ENCODE data around the gene MEIOB. TPM values are rescaled to one million over a fixed set of nuclear protein-coding genes. Genes with fewer than 3 reads are reported as not detected.
A peak's percentile ranks its signal among the peaks of the same experiment; 100 is the strongest.

MEIOB gene
- total RNA-seq, 1 donor from 2014 or later = 2.4 TPM

DNA sequence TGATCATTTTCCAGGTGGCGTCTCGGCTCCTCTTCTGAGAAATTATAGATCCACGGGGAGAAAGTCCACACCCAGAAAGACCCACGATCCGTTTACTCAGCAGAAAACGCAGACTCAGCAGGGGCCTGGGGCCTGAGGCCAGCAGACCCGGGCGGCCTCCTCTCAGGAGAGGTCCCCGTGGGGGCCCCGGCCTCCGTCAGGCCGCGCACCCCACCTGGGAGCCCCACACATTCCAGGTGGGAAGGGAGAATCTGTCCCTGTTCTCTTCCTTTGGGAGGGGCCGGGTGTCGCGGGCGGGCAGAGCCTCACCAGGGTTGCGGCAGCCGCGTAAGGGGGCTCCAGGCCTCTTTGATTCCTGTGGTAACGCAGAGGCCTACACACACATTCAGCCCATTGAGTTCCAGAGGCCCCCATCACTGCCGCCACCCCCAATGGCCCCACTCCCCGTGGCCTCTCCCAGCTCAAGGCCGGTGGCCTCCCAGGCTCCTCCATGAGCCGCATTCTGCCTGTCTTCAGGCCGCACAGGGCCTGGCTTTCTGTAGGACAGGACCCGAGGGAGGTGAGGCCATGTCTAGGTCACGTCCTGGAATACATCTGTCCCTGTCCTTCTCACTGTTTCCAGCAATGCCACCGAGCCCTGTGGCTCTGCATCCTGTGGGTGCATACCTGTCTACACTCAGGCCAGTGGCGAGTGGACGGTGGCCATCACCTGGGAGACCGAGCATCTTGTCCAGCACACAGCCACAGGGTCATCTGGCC is 76.9 kb downstream of the MEIOB start:
- DNase-seq = peak; percentile 16
- H3K36me3 Mint-ChIP-seq (ENCODE audit: unreplicated experiment) = peaks cover 11% of the 10 kb centered on the region

DNA sequence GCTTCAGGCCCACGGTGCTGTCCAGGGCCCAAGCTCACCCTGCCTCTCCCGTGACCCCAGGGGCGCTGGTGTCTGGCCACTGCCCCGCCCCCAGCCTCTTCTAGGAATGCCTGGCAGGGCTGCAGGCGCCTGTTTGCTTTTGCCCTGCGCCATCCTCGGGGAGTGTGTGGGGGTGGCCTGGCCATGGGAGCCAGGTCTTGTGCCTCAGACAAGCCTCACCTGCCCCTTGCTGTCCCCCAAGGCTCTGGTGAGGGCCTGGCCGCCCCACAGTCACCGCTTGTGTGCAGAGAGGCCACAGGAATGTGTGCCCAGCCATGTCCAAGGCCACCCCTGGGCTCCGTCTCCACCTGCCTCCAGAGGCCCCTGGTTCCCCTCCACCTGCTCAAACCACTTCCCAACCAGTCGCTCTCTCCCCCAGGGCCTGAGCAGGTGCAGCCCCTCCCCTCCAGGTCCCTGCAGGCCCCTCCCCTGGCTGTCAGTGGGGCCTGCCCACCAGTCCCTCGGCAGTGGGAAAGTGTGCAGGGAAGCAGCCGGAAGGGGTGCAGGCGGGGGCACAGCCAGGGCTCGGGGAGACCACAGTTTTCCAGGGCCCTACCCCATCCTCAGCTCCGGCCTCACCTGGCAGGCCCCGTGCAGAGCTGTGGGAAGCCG is 77.6 kb downstream of the MEIOB start:
- DNase-seq = no peak
- no peak overlapping the region for H3K27ac Mint-ChIP-seq (ENCODE audit: unreplicated experiment)

More for the DNA sequence above, 76.9 kb downstream of the MEIOB start:
- H3K9me3 Mint-ChIP-seq (ENCODE audit: unreplicated experiment) = peaks cover 9% of the 10 kb centered on the region
- H3K4me1 Mint-ChIP-seq (ENCODE audit: low read depth, unreplicated experiment) = no peaks in the 10 kb centered on the region
- H3K27ac Mint-ChIP-seq (ENCODE audit: unreplicated experiment) = no peak overlapping the region
- H3K27me3 Mint-ChIP-seq (ENCODE audit: unreplicated experiment) = no peaks in the 10 kb centered on the region
- H3K4me3 Mint-ChIP-seq (ENCODE audit: unreplicated experiment) = no peak overlapping the region
- TF ChIP-seq, protein P1, sequence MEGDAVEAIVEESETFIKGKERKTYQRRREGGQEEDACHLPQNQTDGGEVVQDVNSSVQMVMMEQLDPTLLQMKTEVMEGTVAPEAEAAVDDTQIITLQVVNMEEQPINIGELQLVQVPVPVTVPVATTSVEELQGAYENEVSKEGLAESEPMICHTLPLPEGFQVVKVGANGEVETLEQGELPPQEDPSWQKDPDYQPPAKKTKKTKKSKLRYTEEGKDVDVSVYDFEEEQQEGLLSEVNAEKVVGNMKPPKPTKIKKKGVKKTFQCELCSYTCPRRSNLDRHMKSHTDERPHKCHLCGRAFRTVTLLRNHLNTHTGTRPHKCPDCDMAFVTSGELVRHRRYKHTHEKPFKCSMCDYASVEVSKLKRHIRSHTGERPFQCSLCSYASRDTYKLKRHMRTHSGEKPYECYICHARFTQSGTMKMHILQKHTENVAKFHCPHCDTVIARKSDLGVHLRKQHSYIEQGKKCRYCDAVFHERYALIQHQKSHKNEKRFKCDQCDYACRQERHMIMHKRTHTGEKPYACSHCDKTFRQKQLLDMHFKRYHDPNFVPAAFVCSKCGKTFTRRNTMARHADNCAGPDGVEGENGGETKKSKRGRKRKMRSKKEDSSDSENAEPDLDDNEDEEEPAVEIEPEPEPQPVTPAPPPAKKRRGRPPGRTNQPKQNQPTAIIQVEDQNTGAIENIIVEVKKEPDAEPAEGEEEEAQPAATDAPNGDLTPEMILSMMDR (IDR thresholded peaks at IDR 0.05; ENCODE audit: partially characterized antibody, unreplicated experiment) = no peak

DNA sequence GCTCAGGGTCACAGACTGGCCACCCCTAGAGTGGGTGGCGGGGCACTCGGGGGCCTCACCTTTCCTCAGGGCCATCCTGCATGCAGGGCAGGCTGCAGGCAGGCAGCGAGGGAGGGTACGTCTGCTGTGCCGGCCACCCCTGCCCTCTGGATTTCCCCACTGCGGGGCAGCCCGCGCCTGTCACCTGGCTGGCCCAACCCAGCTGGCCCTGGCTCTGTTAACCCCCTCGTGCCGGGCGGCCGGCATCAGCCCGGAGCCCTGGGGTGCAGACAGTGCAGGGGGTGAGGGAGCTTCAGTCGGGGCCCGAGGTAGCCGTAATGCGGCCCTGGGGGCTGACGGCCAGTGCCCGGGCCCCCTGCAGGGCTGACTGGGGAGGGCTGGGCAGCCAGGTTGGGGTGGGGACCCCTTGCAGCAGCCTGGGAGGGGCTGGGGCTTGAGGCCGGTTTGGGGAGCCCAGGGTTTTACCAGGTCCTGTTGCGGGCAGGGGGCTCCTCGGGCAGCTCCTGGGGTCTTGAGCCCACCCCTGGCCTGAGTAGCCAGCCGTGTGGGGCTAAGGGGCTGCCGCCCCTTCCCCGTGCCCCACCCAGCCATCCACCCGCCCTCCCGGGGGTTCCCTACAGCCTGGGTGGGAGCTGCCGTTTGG is 78.3 kb downstream of the MEIOB start, which contains the start of gene IGFALS:
Gene IGFALS, minus strand, starts transcription at position 128 of the 643 bp plus-strand sequence. Its CDS starts 53 bp downstream, at position 75.
- Mint-ChIP-seq H3K4me1 (ENCODE audit: low read depth, unreplicated experiment) (no peaks in the 10 kb centered on the region), H3K36me3 (ENCODE audit: unreplicated experiment) (no peaks in the 10 kb centered on the region), H3K27me3 (ENCODE audit: unreplicated experiment) (no peaks in the 10 kb centered on the region), H3K27ac (ENCODE audit: unreplicated experiment) (no peak within 1 kb of the TSS), H3K4me3 (ENCODE audit: unreplicated experiment) (no peak within 1 kb of the TSS), H3K9me3 (ENCODE audit: unreplicated experiment) (peaks cover 5% of the 10 kb centered on the region)
- no peak for DNase-seq
- TF ChIP-seq, protein P1 (IDR thresholded peaks at IDR 0.05; ENCODE audit: partially characterized antibody, unreplicated experiment) = no peak

More for the DNA sequence above, 77.6 kb downstream of the MEIOB start:
- no peak overlapping the region for H3K4me3 Mint-ChIP-seq (ENCODE audit: unreplicated experiment)
- peaks cover 7% of the 10 kb centered on the region for H3K9me3 Mint-ChIP-seq (ENCODE audit: unreplicated experiment)
- peaks cover 5% of the 10 kb centered on the region for H3K36me3 Mint-ChIP-seq (ENCODE audit: unreplicated experiment)
- TF ChIP-seq, protein P1 (IDR thresholded peaks at IDR 0.05; ENCODE audit: partially characterized antibody, unreplicated experiment) = no peak
- H3K27me3 Mint-ChIP-seq (ENCODE audit: unreplicated experiment) = no peaks in the 10 kb centered on the region
- H3K4me1 Mint-ChIP-seq (ENCODE audit: low read depth, unreplicated experiment) = no peaks in the 10 kb centered on the region

DNA sequence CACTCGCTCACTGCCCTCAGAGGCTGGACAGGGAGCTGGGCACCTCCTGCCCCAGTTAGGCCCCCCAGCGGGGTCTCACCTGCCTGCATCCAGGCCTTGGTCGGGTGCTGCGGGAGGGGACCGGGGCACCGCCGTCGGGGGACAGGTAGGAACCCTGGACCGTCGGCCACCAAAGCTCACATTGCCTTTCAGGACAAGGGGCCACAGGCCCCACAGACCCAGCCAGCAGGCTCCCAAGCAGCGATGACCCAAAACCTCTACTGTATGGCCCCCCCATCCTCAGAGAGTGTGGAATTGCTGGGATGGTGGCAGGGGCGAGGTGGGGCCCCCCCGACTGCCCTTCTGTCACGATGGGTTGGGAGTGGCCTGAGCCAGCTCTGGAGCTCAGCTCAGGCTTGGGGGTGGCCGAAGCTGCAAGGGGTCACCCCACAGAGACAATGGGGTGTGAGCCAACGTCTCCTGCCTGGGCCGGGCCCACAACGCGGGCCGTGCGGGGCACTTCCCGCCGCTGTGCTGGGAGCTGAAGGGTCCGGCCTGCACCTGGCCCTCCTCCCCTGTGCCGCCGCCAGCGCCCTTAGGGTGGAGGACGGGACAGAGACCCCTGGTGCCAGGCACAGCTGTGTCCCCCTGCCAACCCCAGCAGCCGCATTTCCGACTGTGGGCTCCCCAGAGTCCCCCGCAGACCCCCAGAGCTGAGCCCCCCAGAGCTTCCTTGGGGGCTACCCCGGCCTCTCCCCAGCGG is 79.0 kb downstream of the MEIOB start:
- Mint-ChIP-seq H3K27me3 (ENCODE audit: unreplicated experiment) (no peaks in the 10 kb centered on the region), H3K9me3 (ENCODE audit: unreplicated experiment) (peaks cover 5% of the 10 kb centered on the region), H3K4me1 (ENCODE audit: low read depth, unreplicated experiment) (no peaks in the 10 kb centered on the region), H3K27ac (ENCODE audit: unreplicated experiment) (no peak overlapping the region), H3K36me3 (ENCODE audit: unreplicated experiment) (no peaks in the 10 kb centered on the region), H3K4me3 (ENCODE audit: unreplicated experiment) (no peak overlapping the region)
- no peak for DNase-seq
- TF ChIP-seq, protein P1 (IDR thresholded peaks at IDR 0.05; ENCODE audit: partially characterized antibody, unreplicated experiment) = no peak
